Measurements from ENCODE around the gene TPSB2.
"Not testable (repeated sequence)": the region's sequence is repeated elsewhere in the genome, so short reads cannot be mapped to it uniquely, and the experiment has no call there.

Gene TPSB2

GRCh38 chr16:1230084-1230470 lies at the start of gene TPSB2:
TPSB2 (minus strand) TSS chr16:1230184; CDS start chr16:1229951, 233 bp downstream.
- DNase-seq (ENCODE audit: low spot score) = not testable (repeated sequence)

- no peak for DNase-seq (ENCODE audit: low spot score)
Measured at GRCh38 chr16:1279081-1279944, 49.3 kb upstream of the TPSB2 start.

GRCh38 chr16:1278477-1278876 lies 48.5 kb upstream of the TPSB2 start:
- no peak for DNase-seq (ENCODE audit: low spot score)

DNA sequence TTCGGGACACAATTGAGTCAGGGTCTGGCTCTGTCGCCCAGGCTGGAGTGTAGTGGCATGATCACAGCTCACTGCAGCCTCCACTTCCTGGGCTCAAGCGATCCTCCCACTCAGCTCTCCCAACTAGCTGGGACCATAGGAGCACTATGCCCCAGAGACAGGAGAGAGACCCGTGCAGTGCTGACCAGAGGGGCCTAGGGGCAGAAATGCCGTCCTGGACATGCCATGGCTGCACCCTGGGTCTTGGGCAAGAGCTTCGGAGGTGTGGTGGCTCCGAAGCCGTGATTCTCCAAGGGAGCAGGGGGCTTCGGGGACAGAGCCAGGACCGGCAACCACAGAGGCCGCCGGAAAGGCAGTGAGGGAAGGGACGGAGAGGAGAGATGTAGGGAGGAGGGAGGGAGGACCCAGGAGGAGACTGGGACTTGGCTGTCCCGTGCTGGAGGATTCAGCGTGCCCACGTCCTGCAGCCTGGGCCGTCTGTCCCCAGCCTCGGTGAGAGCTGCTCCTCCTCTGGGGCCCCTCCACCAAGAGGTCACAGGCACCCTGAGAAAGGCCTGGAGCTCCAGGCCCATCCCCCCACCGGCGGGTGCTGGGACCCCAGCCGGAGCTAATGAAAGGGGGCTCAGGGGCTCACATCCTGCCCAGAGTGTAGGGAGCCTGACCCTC lies 47.8 kb upstream of the TPSB2 start:
- DNase-seq (ENCODE audit: low spot score) = no peak

DNA sequence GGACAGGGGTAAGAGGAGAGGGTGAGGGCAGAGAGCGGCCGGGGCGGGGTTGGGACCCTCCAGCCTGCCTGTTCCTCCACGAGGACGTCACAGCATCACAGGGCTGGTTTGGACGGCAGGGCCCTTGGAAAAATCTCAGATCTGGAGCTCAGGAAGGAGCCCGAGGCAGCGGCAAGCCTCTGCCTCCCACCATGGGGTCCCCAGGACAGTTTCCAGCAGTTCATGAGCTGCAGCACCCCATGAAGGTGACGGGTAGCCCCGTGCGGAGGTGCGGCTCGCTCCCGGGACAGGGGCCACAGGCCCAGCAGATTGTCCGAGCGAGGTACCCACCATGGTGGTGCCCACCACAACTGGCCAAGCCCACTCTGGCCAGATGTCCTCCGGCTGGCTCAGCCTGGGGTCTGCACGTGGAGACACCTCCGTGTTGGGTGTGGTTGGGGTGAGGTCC lies 47.2 kb upstream of the TPSB2 start:
- DNase-seq (ENCODE audit: low spot score) = no peak

- no peak for DNase-seq (ENCODE audit: low spot score)
Measured at GRCh38 chr16:1276580-1276878, 46.5 kb upstream of the TPSB2 start.

GRCh38 chr16:1275791-1276579 lies 46.0 kb upstream of the TPSB2 start:
- DNase-seq (ENCODE audit: low spot score) = no peak

DNA sequence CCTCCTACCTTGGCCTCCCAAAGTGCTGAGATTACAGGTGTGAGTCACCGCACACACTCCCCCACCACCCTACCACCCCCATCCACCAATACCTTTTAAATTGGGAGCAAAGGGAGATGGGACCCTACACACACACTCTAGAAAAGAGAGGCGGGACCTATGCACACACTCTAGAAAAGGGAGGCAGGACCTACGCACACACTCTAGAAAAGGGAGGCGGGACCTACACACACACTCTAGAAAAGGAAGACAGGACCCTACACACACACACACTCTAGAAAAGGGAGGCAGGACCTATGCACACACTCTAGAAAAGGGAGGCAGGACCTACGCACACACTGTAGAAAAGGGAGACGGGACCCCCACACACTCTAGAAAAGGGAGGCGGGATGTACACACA lies 44.8 kb upstream of the TPSB2 start:
- DNase-seq (ENCODE audit: low spot score) = no peak

- DNase-seq (ENCODE audit: low spot score) = no peak
Measured at GRCh38 chr16:1273816-1274215, 43.8 kb upstream of the TPSB2 start.

GRCh38 chr16:1272453-1273198 lies 42.6 kb upstream of the TPSB2 start:
- no peak for DNase-seq (ENCODE audit: low spot score)

DNA sequence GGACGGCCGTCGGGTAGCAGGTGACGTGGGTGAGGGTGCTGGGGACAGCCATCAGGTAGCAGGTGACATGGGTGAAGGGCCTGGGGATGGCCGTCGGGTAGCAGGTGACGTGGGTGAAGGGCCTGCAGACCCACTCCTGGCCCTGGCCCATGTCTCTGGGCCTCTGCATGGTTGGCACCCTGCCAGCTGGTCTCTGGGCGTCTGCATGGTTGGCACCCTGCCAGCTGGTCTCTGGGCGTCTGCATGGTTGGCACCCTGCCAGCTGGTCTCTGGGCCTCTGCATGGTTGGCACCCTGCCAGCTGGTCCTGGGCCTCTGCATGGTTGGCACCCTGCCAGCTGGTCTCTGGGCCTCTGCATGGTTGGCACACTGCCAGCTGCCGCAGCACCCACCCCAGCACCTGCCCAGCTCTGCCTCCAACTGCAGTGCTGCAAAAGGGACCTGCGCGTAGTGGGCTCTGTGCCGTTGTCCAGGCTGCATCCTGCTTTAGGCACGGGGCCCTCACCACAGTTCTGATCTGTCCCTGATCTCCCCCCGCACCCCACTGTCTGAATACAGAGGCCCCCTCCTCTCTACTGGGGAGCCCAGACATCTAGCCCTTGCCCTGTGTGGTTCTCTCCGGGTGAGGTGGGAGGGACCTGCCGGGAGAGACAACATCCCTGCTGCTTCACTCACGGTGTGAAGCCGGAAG lies 41.9 kb upstream of the TPSB2 start:
- DNase-seq (ENCODE audit: low spot score) = not testable (repeated sequence)

- DNase-seq (ENCODE audit: low spot score) = no peak
Measured at GRCh38 chr16:1271380-1271723, 41.4 kb upstream of the TPSB2 start.

DNA sequence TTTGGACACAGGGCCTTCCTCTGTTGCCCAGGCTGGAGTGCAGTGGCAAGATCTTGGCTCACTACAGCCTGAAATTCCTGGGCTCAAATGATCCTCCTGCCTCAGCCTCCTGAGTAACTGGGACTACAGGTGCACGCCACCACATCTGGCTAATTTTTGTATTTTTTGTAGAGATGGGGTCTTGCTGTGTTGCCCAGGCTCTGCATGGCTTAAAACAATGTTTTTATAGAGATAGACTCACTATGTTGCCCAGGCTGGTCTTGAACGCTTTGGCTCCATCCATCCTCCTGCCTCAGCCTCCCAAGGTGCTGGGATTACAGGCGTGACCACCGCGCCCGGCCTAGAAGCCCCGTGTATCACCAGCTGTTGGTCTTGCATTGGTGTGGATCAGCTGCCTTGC lies 39.4 kb upstream of the TPSB2 start:
- not testable (repeated sequence) for DNase-seq (ENCODE audit: low spot score)

- no peak for DNase-seq (ENCODE audit: low spot score)
Measured at GRCh38 chr16:1265826-1266225, 35.8 kb upstream of the TPSB2 start.

DNA sequence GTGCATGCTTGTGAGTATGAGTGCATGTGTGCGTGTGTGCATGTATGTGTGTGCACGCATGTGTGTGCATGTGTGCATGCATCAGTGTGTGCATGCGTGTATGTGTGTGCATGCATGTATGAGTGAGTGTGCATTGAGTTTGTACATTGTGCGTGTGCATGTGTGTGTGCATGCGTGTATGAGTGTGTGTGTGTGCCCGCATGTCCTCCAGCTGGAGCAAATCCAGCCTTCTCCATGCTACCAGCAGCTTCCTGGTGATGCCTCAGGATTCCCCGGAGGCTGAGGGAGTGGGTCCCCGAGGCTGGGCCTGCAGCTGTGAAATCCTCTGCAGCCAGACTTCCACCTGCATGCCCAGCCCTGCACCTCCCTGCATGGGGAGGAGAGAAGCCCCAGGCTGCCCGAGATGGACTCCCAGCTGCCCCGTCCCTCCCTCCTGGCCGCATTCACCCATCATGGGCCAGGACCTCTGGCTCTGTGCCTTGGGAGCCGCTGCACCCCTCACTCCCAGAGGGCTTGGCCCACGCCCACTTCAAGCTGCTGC lies 35.2 kb upstream of the TPSB2 start:
- DNase-seq (ENCODE audit: low spot score) = no peak

- no peak for DNase-seq (ENCODE audit: low spot score)
Measured at GRCh38 chr16:1264345-1265089, 34.5 kb upstream of the TPSB2 start.

- no peak for DNase-seq (ENCODE audit: low spot score)
Measured at GRCh38 chr16:1263591-1264344, 33.8 kb upstream of the TPSB2 start.

- DNase-seq (ENCODE audit: low spot score) = no peak
Measured at GRCh38 chr16:1262846-1263221, 32.9 kb upstream of the TPSB2 start.

DNA sequence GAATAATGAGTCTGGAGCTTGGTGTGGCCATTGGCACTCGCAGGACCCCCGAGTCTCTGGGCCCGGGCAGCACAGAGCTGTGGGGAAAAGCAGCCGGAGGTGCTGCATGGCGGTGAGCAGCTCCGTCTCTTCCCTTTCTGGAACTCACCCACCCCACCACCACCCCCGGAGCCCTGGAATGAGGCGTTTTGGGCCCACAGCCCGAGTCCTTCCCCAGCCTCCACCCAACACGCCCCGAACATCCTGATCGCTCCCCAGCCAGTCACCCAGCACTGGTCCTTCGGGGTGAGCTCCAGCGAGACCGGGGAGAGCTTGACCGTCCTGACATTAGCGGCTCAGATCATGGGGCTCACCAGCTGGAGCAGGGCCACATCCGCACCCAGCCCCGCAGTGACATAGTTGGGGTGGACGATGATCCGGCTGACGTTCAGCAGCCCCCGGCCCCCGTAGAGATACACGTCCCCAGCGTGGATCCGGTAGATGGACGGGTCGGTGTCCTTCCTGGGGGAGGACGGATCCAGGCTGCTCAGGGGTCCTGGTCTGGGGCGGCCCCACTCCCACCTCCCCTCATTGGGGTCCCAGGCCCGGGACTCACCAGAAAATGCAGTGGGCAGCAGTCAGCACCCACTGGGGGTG lies 32.3 kb upstream of the TPSB2 start:
- DNase-seq (ENCODE audit: low spot score) = no peak
